SKM-1 treated with dmso at 0.1 percent for 144 hours (cell line): Measurements from ENCODE around the gene TAS2R1.

Source experiments
- DNase-seq: peaks from one replicate; lab custom pipeline; 2025; ENCODE audit not compliant: unreplicated experiment; lab: John Stamatoyannopoulos, UW

The TAS2R1 gene

GRCh38 chr5:9589049-9589835 lies 40.9 kb downstream of the TAS2R1 start:
- no peak for DNase-seq

- no peak for DNase-seq
These were observed 41.9 kb downstream of the TAS2R1 start for GRCh38 chr5:9588254-9588653.

- no peak for DNase-seq
These were observed 43.0 kb downstream of the TAS2R1 start for GRCh38 chr5:9587135-9587534.

- DNase-seq = no peak
These were observed 47.7 kb downstream of the TAS2R1 start for GRCh38 chr5:9582406-9582805.
